ENCODE data around the gene SERPINA5. TPM values are rescaled to one million over a fixed set of nuclear protein-coding genes. Genes with fewer than 3 reads are reported as not detected.
A peak's percentile ranks its signal among the peaks of the same experiment; 100 is the strongest.

The SERPINA5 gene
- total and polyA plus RNA-seq, 2 of the 13 experiments (the other 11 are each of a cell fraction or from before 2014, with no cell fraction given): 449 to 498 TPM

GRCh38 chr14:94548131-94548998, 32.9 kb upstream of the SERPINA5 start (continued):
- TF ChIP-seq NPAS2 (CRISPR knock-in tag; IDR thresholded peaks at IDR 0.05; ENCODE audit: borderline replicate concordance) (no peak), IRF2 (CRISPR knock-in tag; IDR thresholded peaks at IDR 0.05) (peak; percentile 62; the same call in 1 of the 2 replicates), CREM (IDR thresholded peaks at IDR 0.05) (peak; percentile 22; the same call in 1 of the 2 replicates), CREM (CRISPR knock-in tag; IDR thresholded peaks at IDR 0.05) (no peak), ZC3H4 (CRISPR knock-in tag; IDR thresholded peaks at IDR 0.05; ENCODE audit: borderline replicate concordance) (no peak), HMGA1 (CRISPR knock-in tag; conservative IDR thresholded peaks at IDR 0.05) (no peak), ZBTB7B (CRISPR knock-in tag; IDR thresholded peaks at IDR 0.05) (peak; percentile 81), ZNF30 (CRISPR knock-in tag; IDR thresholded peaks at IDR 0.05) (no peak), GMEB1 (CRISPR knock-in tag; IDR thresholded peaks at IDR 0.05; ENCODE audit: borderline replicate concordance) (peak; percentile 47; the same call in 1 of the 2 replicates), NFKB2 (CRISPR knock-in tag; IDR thresholded peaks at IDR 0.05; ENCODE audit: borderline replicate concordance) (0 out of 2 replicates have a peak, but pooled peaks have one; percentile 6), SNAPC2 (CRISPR knock-in tag; IDR thresholded peaks at IDR 0.05) (no peak), MYC (CRISPR knock-in tag; IDR thresholded peaks at IDR 0.05; ENCODE audit: borderline replicate concordance) (no peak; the same call in 1 of the 2 replicates), TEAD2 (CRISPR knock-in tag; IDR thresholded peaks at IDR 0.05) (no peak), MTA1 (CRISPR knock-in tag; IDR thresholded peaks at IDR 0.05; ENCODE audit: borderline replicate concordance) (peak; percentile 84; the same call in 1 of the 2 replicates), HDAC1 (CRISPR knock-in tag; IDR thresholded peaks at IDR 0.05) (peak; percentile 81), FOXO4 (CRISPR knock-in tag; conservative IDR thresholded peaks at IDR 0.05) (no peak), ZBTB14 (CRISPR knock-in tag; IDR thresholded peaks at IDR 0.05) (no peak), HMGXB3 (CRISPR knock-in tag; IDR thresholded peaks at IDR 0.05; ENCODE audit: borderline replicate concordance) (no peak), ZNF577 (CRISPR knock-in tag; IDR thresholded peaks at IDR 0.05; ENCODE audit: borderline replicate concordance, low read depth) (no peak), SOX5 (CRISPR knock-in tag; IDR thresholded peaks at IDR 0.05; ENCODE audit: borderline replicate concordance) (peak; percentile 57; the same call in 1 of the 2 replicates), ZNF788 (CRISPR knock-in tag; IDR thresholded peaks at IDR 0.05; ENCODE audit: borderline replicate concordance) (peak; percentile 72; the same call in 1 of the 2 replicates)
